HepG2 (cell line): ENCODE measurements around the gene SNAPIN. TPM values are rescaled to one million over a fixed set of nuclear protein-coding genes. Genes with fewer than 3 reads are reported as not detected.
A peak's percentile ranks its signal among the peaks of the same experiment; 100 is the strongest.

ENCODE experiments used
- ATF4 ChIP-seq, 2 experiments: fragments of 450-650 bp in 1 of 2; sonication (generic) in 1 of 2; formaldehyde crosslinking; IDR thresholded peaks; 2 replicates each; pipeline versions ENCODE4 v1.5.0 to v1.8.0; 2020 to 2022; ENCODE audit warnings: mild to moderate bottlenecking in 1 of 2, missing genetic modification reagents in 1 of 2
- FIP1L1 ChIP-seq: fragments of 200-400 bp; formaldehyde crosslinking; IDR thresholded peaks from 2 replicates; pipeline ENCODE4 v1.6.1; 2018; ENCODE audit warnings: low read depth, mild to moderate bottlenecking, low read length, moderate library complexity, borderline replicate concordance; ENCODE audit not compliant: insufficient read depth
- FOXK2 ChIP-seq: fragments of 450-650 bp; IDR thresholded peaks from 2 replicates; pipeline ENCODE4 v1.6.1; 2016
- FUBP1 ChIP-seq: sonication (generic); formaldehyde crosslinking; IDR thresholded peaks from 2 replicates; pipeline ENCODE4 v1.5.1; 2020; ENCODE audit warnings: missing genetic modification reagents, mild to moderate bottlenecking, borderline replicate concordance
- MBD4 ChIP-seq: IDR thresholded peaks from 2 replicates; pipeline ENCODE4 v1.6.1; 2012; ENCODE audit warnings: low read length, inconsistent platforms, borderline replicate concordance
- SMC3 ChIP-seq: IDR thresholded peaks from 2 replicates; pipeline ENCODE4 v1.6.1; 2011; ENCODE audit warnings: low read length, improper control_type of control experiment
- ZNF407 ChIP-seq: sonication (generic); formaldehyde crosslinking; IDR thresholded peaks from one replicate; pipeline ENCODE4 v1.5.1; 2020; ENCODE audit warnings: mild to moderate bottlenecking, missing genetic modification reagents; ENCODE audit errors: not compliant biosample characterization
- ZNF687 ChIP-seq: sonication (generic); formaldehyde crosslinking; IDR thresholded peaks from 2 replicates; pipeline ENCODE4 v1.5.1; 2020; ENCODE audit warnings: mild to moderate bottlenecking, missing genetic modification reagents, moderate library complexity
- ZXDC ChIP-seq: sonication (generic); formaldehyde crosslinking; IDR thresholded peaks from 2 replicates; pipeline ENCODE4 v1.5.0; 2020; ENCODE audit warnings: mild to moderate bottlenecking, missing genetic modification reagents
- polyA plus RNA-seq, 8 experiments: library from polyadenylated mRNA; depleted of rRNA in 3 of 8; stranded (reverse) in 7 of 8; unstranded in 1 of 8; fragments of >200 nt; fragmentation: Illumina TruSeq in 4 of 8; extraction: Trizol in 4 of 8; gene quantifications; 2 replicates each; pipeline versions ENCODE4 v1.2.1 to v1.2.3, GENCODE V29; 2011 to 2016; ENCODE audit warnings: low read depth in 4 of 8, missing spikeins in 1 of 8, mixed read lengths in 1 of 8; ENCODE audit not compliant: insufficient read depth in 1 of 8
- total RNA-seq, 5 experiments: library from RNA; depleted of rRNA; stranded (reverse); fragments of >200 nt; fragmentation: Illumina TruSeq; extraction: Trizol; gene quantifications; 2 replicates each; pipeline ENCODE4 v1.2.3, GENCODE V29; 2016; ENCODE audit warnings: low read depth in 1 of 5

SNAPIN gene
- total and polyA plus RNA-seq, 2 of the 13 experiments (the other 11 are each of a cell fraction or from before 2014, with no cell fraction given), result 23.9 to 25.7 TPM

- TF ChIP-seq ZXDC (CRISPR knock-in tag), result peak; percentile 85
- peak; percentile 94 for TF ChIP-seq ZNF687 (CRISPR knock-in tag)
- TF ChIP-seq FIP1L1, result no peak
- TF ChIP-seq FUBP1 (CRISPR knock-in tag), result no peak
- TF ChIP-seq ATF4 (CRISPR knock-in tag; IDR thresholded peaks at IDR 0.05), result peak in 1 of 2 experiments; percentile 45; a peak in 1 of 4 replicates
- no peak for TF ChIP-seq FOXK2
- no peak for TF ChIP-seq MBD4
- TF ChIP-seq ZNF407 (CRISPR knock-in tag), result no peak
- no peak for TF ChIP-seq SMC3
These were observed 42.2 kb upstream of the SNAPIN start, which contains the start of gene S100A14 (continued) for GRCh38 chr1:153616144-153616916.
